K562 (cell line): ENCODE data around the gene BIK. TPM values are rescaled to one million over a fixed set of nuclear protein-coding genes. Genes with fewer than 3 reads are reported as not detected.

ENCODE experiments used
- ATF2 ChIP-seq: sonication (generic); formaldehyde crosslinking; IDR thresholded peaks from 2 replicates; pipeline ENCODE4 v1.8.1; 2022; ENCODE audit warnings: missing genetic modification reagents
- CREB3 ChIP-seq: fragments of 450-650 bp; conservative IDR thresholded peaks from 2 replicates; pipeline ENCODE4 v1.6.1; 2016; ENCODE audit warnings: missing genetic modification characterization, low read depth, mild to moderate bottlenecking, missing compliant biosample characterization, moderate library complexity
- FOXA3 ChIP-seq, 2 experiments: fragments of 450-650 bp in 1 of 2; sonication (generic) in 1 of 2; formaldehyde crosslinking; IDR thresholded peaks in 1 of 2; conservative IDR thresholded peaks in 1 of 2; 2 replicates each; pipeline versions ENCODE4 v1.4.0 to v1.8.0; 2020 to 2022; ENCODE audit warnings: mild to moderate bottlenecking in 2 of 2, missing genetic modification reagents in 1 of 2
- FOXK2 ChIP-seq, 2 experiments: fragments of 450-650 bp; IDR thresholded peaks in 1 of 2; conservative IDR thresholded peaks in 1 of 2; 2 replicates each; pipeline ENCODE4 v1.6.1; 2016; ENCODE audit warnings: low read depth in 2 of 2, mild to moderate bottlenecking in 1 of 2
- FOXP4 ChIP-seq: sonication (generic); formaldehyde crosslinking; IDR thresholded peaks from 2 replicates; pipeline ENCODE4 v1.8.0; 2022; ENCODE audit warnings: mild to moderate bottlenecking, missing genetic modification reagents, borderline replicate concordance
- GTF2B ChIP-seq: IDR thresholded peaks from 2 replicates; pipeline ENCODE4 v1.6.1; 2011; ENCODE audit not compliant: insufficient read length; ENCODE audit errors: extremely low read depth
- GTF2F1 ChIP-seq: IDR thresholded peaks from 2 replicates; pipeline ENCODE4 v1.6.1; 2011; ENCODE audit warnings: low read depth, low read length, improper control_type of control experiment
- HMGXB4 ChIP-seq: sonication (generic); formaldehyde crosslinking; IDR thresholded peaks from 2 replicates; pipeline ENCODE4 v1.8.1; 2023; ENCODE audit warnings: mild to moderate bottlenecking, missing genetic modification reagents
- POLR2G ChIP-seq: fragments of 200-400 bp; formaldehyde crosslinking; IDR thresholded peaks from 2 replicates; pipeline ENCODE4 v1.6.1; 2017; ENCODE audit warnings: low read depth, mild to moderate bottlenecking, antibody characterized with exemption, low read length, moderate library complexity
- RFX7 ChIP-seq: fragments of 250-450 bp; sonication (Bioruptor Pico); IDR thresholded peaks from 2 replicates; pipeline ENCODE4 v1.5.1; 2021; ENCODE audit warnings: mild to moderate bottlenecking
- RNF219 ChIP-seq: fragments of 250-450 bp; sonication (Bioruptor Pico); IDR thresholded peaks from 2 replicates; pipeline ENCODE4 v1.5.0; 2022; ENCODE audit warnings: mild to moderate bottlenecking
- TAF9B ChIP-seq: fragments of 450-650 bp; IDR thresholded peaks from 2 replicates; pipeline ENCODE4 v1.6.1; 2018; ENCODE audit warnings: mild to moderate bottlenecking; ENCODE audit not compliant: partially characterized antibody
- ZBTB8A ChIP-seq: fragments of 450-650 bp; IDR thresholded peaks from 2 replicates; pipeline ENCODE4 v1.6.1; 2018; ENCODE audit warnings: mild to moderate bottlenecking, moderate library complexity; ENCODE audit not compliant: partially characterized antibody
- ZKSCAN3 ChIP-seq: fragments of 250-450 bp; sonication (Bioruptor Pico); IDR thresholded peaks from 2 replicates; pipeline ENCODE4 v1.4.0; 2020
- ZNF140 ChIP-seq: fragments of 250-450 bp; sonication (Bioruptor Pico); IDR thresholded peaks from 2 replicates; pipeline ENCODE4 v1.8.0; 2021; ENCODE audit warnings: moderate library complexity, mild to moderate bottlenecking, inconsistent platforms
- ZNF224 ChIP-seq: sonication (generic); formaldehyde crosslinking; IDR thresholded peaks from 2 replicates; pipeline ENCODE4 v1.8.0; 2022; ENCODE audit warnings: mild to moderate bottlenecking, missing genetic modification reagents
- ZNF316 ChIP-seq: fragments of 450-650 bp; IDR thresholded peaks from 2 replicates; pipeline ENCODE4 v1.6.1; 2016
- ZNF644 ChIP-seq: fragments of 200-800 bp; sonication (Bioruptor generic); IDR thresholded peaks from 2 replicates; pipeline ENCODE4 v1.6.1; 2016; ENCODE audit warnings: low read depth, missing genetic modification characterization, missing compliant biosample characterization
- polyA plus RNA-seq, 8 experiments: library from polyadenylated mRNA; depleted of rRNA in 4 of 8; stranded (reverse) in 5 of 8; unstranded in 3 of 8; fragments of >200 nt; fragmentation: Nextera tagmentation in 2 of 8; fragmentation: Illumina TruSeq in 1 of 8; extraction: Ambion mirVana in 2 of 8; extraction: Trizol in 1 of 8; gene quantifications; 2 replicates each; pipeline versions ENCODE4 v1.2.1 to v1.2.3, GENCODE V29; 2011 to 2014; ENCODE audit warnings: inconsistent platforms in 1 of 8, missing spikeins in 1 of 8
- total RNA-seq, 7 experiments: library from RNA; depleted of rRNA in 6 of 7; stranded (reverse); fragments of >200 nt in 6 of 7; fragmentation: Illumina TruSeq in 2 of 7; extraction: Trizol in 2 of 7; gene quantifications; 2 replicates each; pipeline versions ENCODE4 v1.2.1 to v1.2.3, GENCODE V29; 2011 to 2021; ENCODE audit warnings: low replicate concordance in 1 of 7

BIK gene
- total and polyA plus RNA-seq, 9 of the 15 experiments (the other 6 are each of a cell fraction or from before 2014, with no cell fraction given): 0.08 to 0.23 (median 0.18) TPM; not detected in 4

- TF ChIP-seq HMGXB4 (no peak), FOXA3 (CRISPR knock-in tag; conservative IDR thresholded peaks at IDR 0.05 in 1 of 2, IDR thresholded peaks at IDR 0.05 in 1 of 2) (no peak), GTF2F1 (no peak), ZKSCAN3 (CRISPR knock-in tag) (no peak), FOXP4 (CRISPR knock-in tag) (no peak), RNF219 (CRISPR knock-in tag) (no peak), RFX7 (no peak), ZBTB8A (no peak), ZNF140 (CRISPR knock-in tag) (no peak), ZNF224 (no peak), ZNF644 (no peak), CREB3 (no peak), GTF2B (no peak), TAF9B (no peak), POLR2G (peak; percentile 84), ATF2 (CRISPR knock-in tag) (no peak), ZNF316 (no peak), FOXK2 (conservative IDR thresholded peaks at IDR 0.05 in 1 of 2, IDR thresholded peaks at IDR 0.05 in 1 of 2; ENCODE audit: low read depth in 2 of 2) (no peak)
Measured at GRCh38 chr22:43142880-43143562, 32.5 kb downstream of the BIK start, which contains the start of gene MCAT (continued).
